Cardiac muscle cell (in vitro differentiated cells and primary cell): ENCODE results near the gene TMED8. TPM values are rescaled to one million over a fixed set of nuclear protein-coding genes. Genes with fewer than 3 reads are reported as not detected.
A peak's percentile ranks its signal among the peaks of the same experiment; 100 is the strongest.

Experiments
- DNase-seq, 2 donors: peaks; one replicate each; pipeline versions ENCODE4 v3.0.0 to v3.0.0-alpha.2; 2010 to 2017; ENCODE audit warnings: low read depth in 1 of 2, low spot score in 1 of 2
- H3K27ac ChIP-seq: fragments of 200-600 bp; sonication (generic); 2 replicates; pipeline ENCODE4 v1.5.1; 2016
- H3K27me3 ChIP-seq: fragments of 200-600 bp; sonication (generic); 2 replicates; pipeline ENCODE4 v1.6.0; 2016; ENCODE audit warnings: control low read depth
- H3K36me3 ChIP-seq: fragments of 200-600 bp; sonication (generic); 2 replicates; pipeline ENCODE4 v1.5.1; 2016; ENCODE audit warnings: control low read depth
- H3K4me1 ChIP-seq: fragments of 200-600 bp; sonication (generic); 2 replicates; pipeline ENCODE4 v1.8.1; 2017; ENCODE audit warnings: low read depth, mild to moderate bottlenecking, mixed run types
- H3K4me3 ChIP-seq: fragments of 200-600 bp; sonication (generic); 2 replicates; pipeline ENCODE4 v1.5.1; 2016; ENCODE audit warnings: mild to moderate bottlenecking
- H3K9me3 ChIP-seq: fragments of 200-600 bp; sonication (generic); 2 replicates; pipeline ENCODE4 v1.5.1; 2017; ENCODE audit warnings: low read depth, mild to moderate bottlenecking, control low read depth
- polyA plus RNA-seq: library from polyadenylated mRNA; unstranded; fragments of >200 nt; fragmentation: Nextera tagmentation; extraction: Ambion mirVana; gene quantifications from 2 replicates; pipeline ENCODE4 v1.2.1, GENCODE V29; 2016
- total RNA-seq: library from RNA; depleted of rRNA; stranded (reverse); fragments of >200 nt; gene quantifications from 2 replicates; pipeline ENCODE4 v1.2.3, GENCODE V29; 2016
- TF ChIP-seq, protein P1 (sequence below): IDR thresholded peaks from 2 replicates; pipeline ENCODE4 v1.5.1; 2012; ENCODE audit warnings: low read depth, mild to moderate bottlenecking, low read length

The TMED8 gene
- total and polyA plus RNA-seq, 2 experiments from 2014 or later: 3.4 to 8.9 TPM

DNA sequence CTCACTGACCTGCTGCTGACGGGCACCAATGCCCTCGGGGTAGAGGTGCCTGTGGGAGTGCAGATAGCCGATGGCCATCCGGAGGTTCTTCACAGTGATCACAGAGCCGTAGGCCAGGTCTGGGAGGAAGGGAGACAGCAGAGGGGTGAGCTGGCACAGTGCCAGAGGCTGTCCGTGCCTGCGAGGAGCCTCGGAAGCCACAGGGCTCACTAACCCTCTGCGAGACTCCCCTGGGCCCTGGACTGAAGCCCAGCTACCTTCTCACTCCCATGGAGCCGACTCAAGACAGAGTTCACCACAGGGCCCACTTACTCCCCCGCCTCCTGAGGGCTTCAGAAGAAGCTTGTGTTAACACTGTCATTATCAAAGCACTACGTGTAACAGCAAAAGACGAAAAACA lies 80.7 kb downstream of the TMED8 start:
- H3K4me3 ChIP-seq: no peak overlapping the region
- no peaks in the 10 kb centered on the region for H3K27me3 ChIP-seq
- H3K4me1 ChIP-seq: peaks cover 3% of the 10 kb centered on the region
- TF ChIP-seq, protein P1, sequence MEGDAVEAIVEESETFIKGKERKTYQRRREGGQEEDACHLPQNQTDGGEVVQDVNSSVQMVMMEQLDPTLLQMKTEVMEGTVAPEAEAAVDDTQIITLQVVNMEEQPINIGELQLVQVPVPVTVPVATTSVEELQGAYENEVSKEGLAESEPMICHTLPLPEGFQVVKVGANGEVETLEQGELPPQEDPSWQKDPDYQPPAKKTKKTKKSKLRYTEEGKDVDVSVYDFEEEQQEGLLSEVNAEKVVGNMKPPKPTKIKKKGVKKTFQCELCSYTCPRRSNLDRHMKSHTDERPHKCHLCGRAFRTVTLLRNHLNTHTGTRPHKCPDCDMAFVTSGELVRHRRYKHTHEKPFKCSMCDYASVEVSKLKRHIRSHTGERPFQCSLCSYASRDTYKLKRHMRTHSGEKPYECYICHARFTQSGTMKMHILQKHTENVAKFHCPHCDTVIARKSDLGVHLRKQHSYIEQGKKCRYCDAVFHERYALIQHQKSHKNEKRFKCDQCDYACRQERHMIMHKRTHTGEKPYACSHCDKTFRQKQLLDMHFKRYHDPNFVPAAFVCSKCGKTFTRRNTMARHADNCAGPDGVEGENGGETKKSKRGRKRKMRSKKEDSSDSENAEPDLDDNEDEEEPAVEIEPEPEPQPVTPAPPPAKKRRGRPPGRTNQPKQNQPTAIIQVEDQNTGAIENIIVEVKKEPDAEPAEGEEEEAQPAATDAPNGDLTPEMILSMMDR: no peak
- H3K27ac ChIP-seq: no peak overlapping the region
- peak in 1 of 2 donors; percentile 17 for DNase-seq
- peaks cover 17% of the 10 kb centered on the region for H3K36me3 ChIP-seq
- no peaks in the 10 kb centered on the region for H3K9me3 ChIP-seq

DNA sequence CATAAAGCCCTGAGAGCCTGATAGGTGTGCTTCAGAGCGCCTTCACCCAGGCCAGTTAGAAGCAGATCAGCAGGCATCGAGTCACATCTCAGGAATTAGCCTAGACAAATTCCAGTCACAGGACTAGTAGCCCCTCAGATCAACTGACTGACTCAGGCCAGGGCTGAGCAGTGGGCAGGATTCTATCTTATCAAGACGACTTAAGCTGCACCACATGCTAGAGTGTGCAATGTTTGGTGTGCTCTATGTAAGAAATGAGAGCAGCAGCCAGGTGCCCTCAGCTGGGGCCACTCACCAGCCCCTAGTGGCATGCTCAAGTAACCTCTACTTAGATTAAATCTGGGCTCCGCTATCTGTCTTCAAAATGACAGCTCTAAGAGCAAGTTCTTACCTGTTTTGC lies 86.2 kb downstream of the TMED8 start:
- Histone ChIP-seq H3K27me3 (no peaks in the 10 kb centered on the region), H3K36me3 (peaks cover 17% of the 10 kb centered on the region), H3K4me1 (no peaks in the 10 kb centered on the region), H3K9me3 (no peaks in the 10 kb centered on the region), H3K27ac (no peak overlapping the region), H3K4me3 (no peak overlapping the region)
- TF ChIP-seq, protein P1: no peak
- DNase-seq: no peak

DNA sequence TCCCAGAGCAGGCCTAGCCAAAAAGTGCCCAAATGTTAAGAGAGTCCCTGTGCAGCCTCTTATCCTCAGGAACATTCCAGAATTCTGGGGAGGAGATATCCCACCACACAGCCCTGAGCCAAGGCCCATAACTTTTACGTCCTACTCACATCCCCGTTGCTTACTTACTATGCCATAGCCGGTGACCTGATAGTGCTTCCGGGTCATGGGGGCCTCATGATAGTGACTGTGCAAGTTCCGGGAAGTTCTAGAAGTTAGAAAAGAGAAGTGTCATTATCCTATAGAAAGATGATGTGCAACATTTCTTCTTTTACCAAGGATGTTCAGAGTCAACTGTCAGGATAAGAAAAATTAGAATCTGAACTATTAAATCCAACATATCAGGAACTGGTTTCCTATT lies 90.3 kb downstream of the TMED8 start:
- Histone ChIP-seq H3K9me3 (no peaks in the 10 kb centered on the region), H3K27me3 (no peaks in the 10 kb centered on the region), H3K4me1 (no peaks in the 10 kb centered on the region), H3K4me3 (no peak overlapping the region), H3K27ac (no peak overlapping the region), H3K36me3 (peaks cover 39% of the 10 kb centered on the region)
- TF ChIP-seq, protein P1: no peak
- no peak for DNase-seq

Other genes with a start within 250 kb of the TMED8 start
- 0.12 and 0.25 TPM in 2 replicates for gene ZDHHC22, start 235.3 kb downstream of the TMED8 start, total RNA-seq
- 0.10 TPM in 1 of 2 replicates, not detected in the other for gene ZDHHC22, start 235.3 kb downstream of the TMED8 start, polyA plus RNA-seq
- gene TMEM63C, start 195.3 kb downstream of the TMED8 start, total RNA-seq: 0.36 and 0.74 TPM in 2 replicates
- gene TMEM63C, start 195.3 kb downstream of the TMED8 start, polyA plus RNA-seq: 0.80 and 1.1 TPM in 2 replicates
- gene NGB, start 105.9 kb downstream of the TMED8 start, total RNA-seq: 0.09 TPM in 1 of 2 replicates, not detected in the other
- gene NGB, start 105.9 kb downstream of the TMED8 start, polyA plus RNA-seq: not detected in 2 replicates
- 29.2 and 32.1 TPM in 2 replicates for gene POMT2, start 56.2 kb downstream of the TMED8 start, total RNA-seq
- gene POMT2, start 56.2 kb downstream of the TMED8 start, polyA plus RNA-seq: 32.3 and 40.8 TPM in 2 replicates
- 43.7 and 51.2 TPM in 2 replicates for gene GSTZ1, start 56.1 kb downstream of the TMED8 start, total RNA-seq
- 45.0 and 52.3 TPM in 2 replicates for gene GSTZ1, start 56.1 kb downstream of the TMED8 start, polyA plus RNA-seq
- 2.2 and 3.6 TPM in 2 replicates for gene SAMD15, start 285 bp upstream of the TMED8 start, total RNA-seq
- gene SAMD15, start 285 bp upstream of the TMED8 start, polyA plus RNA-seq: 0.45 and 2.1 TPM in 2 replicates
- gene NOXRED1, start 46.4 kb upstream of the TMED8 start, total RNA-seq: 0.06 and 0.07 TPM in 2 replicates
- gene NOXRED1, start 46.4 kb upstream of the TMED8 start, polyA plus RNA-seq: not detected in 2 replicates
- gene VIPAS39, start 80.5 kb upstream of the TMED8 start, total RNA-seq: 19.4 and 24.5 TPM in 2 replicates
- 16.1 and 21.3 TPM in 2 replicates for gene VIPAS39, start 80.5 kb upstream of the TMED8 start, polyA plus RNA-seq
- gene AHSA1, start 81.0 kb upstream of the TMED8 start, total RNA-seq: 193 and 209 TPM in 2 replicates
- 137 and 182 TPM in 2 replicates for gene AHSA1, start 81.0 kb upstream of the TMED8 start, polyA plus RNA-seq
- gene ISM2, start 121.7 kb upstream of the TMED8 start, total RNA-seq: 0.53 and 0.83 TPM in 2 replicates
- gene ISM2, start 121.7 kb upstream of the TMED8 start, polyA plus RNA-seq: not detected in 2 replicates
- gene SPTLC2, start 239.5 kb upstream of the TMED8 start, total RNA-seq: 13.9 and 17.8 TPM in 2 replicates
- 14.4 and 17.3 TPM in 2 replicates for gene SPTLC2, start 239.5 kb upstream of the TMED8 start, polyA plus RNA-seq